Measurements from ENCODE around the gene SLFNL1.

SLFNL1 gene

DNA sequence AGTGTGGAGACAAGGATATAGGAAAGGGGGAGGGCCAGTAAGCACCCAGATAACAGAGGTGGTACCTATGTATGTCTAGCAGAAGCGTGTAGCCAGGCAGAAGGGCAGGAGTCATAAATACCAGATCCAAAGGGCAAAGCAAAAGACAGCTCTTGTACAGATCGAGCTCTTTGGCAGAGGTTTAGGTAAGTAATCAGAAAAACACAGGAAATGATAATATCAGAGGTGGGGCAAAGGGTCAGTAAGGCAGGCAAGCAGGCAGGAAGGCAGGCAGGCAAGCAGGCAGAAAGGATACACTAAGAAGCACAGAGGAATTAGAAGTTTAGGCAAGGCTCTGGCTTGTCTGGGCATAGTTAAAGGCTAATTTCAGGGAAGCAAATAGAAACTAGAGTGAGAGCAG lies 22.7 kb upstream of the SLFNL1 start:
- Histone ChIP-seq H2AFZ (ENCODE audit: low read length) (no peak overlapping the region), H3K27me3 (replicated peaks; ENCODE audit: insufficient read depth, low read length) (no peaks in the 10 kb centered on the region), H3F3A (ENCODE audit: insufficient read depth, low read length) (no peaks in the 10 kb centered on the region), H3K4me2 (ENCODE audit: low read depth, low read length) (no peak overlapping the region), H4K20me1 (ENCODE audit: insufficient read depth, low read length) (no peaks in the 10 kb centered on the region), H3K9me3 (replicated peaks; ENCODE audit: insufficient read depth, low read length) (no peaks in the 10 kb centered on the region), H3K36me3 (replicated peaks; ENCODE audit: insufficient read depth, low read length) (no peaks in the 10 kb centered on the region), H3K9me2 (replicated peaks; ENCODE audit: insufficient read depth, low read length) (no peaks in the 10 kb centered on the region), H3K4me3 (ENCODE audit: low read length) (no peak overlapping the region), H3K79me2 (ENCODE audit: low read length) (no peaks in the 10 kb centered on the region), H3K4me1 (ENCODE audit: low read length) (no peaks in the 10 kb centered on the region), H3K27ac (ENCODE audit: low read length) (no peak overlapping the region), H3K9ac (ENCODE audit: low read length) (no peak overlapping the region)
- TF ChIP-seq CTCF (IDR thresholded peaks at IDR 0.05; ENCODE audit: low read length) (no peak), EZH2phosphoT487 (IDR thresholded peaks at IDR 0.05; ENCODE audit: low read length) (no peak), EZH2 (optimal IDR thresholded peaks at IDR 0.05; ENCODE audit: low read depth, low read length) (no peak)
- no peak for DNase-seq

- Histone ChIP-seq H3K9me3 (replicated peaks; ENCODE audit: insufficient read depth, low read length) (no peaks in the 10 kb centered on the region), H4K20me1 (ENCODE audit: insufficient read depth, low read length) (no peaks in the 10 kb centered on the region), H3K4me3 (ENCODE audit: low read length) (no peak overlapping the region), H3K27ac (ENCODE audit: low read length) (no peak overlapping the region), H3K9ac (ENCODE audit: low read length) (no peak overlapping the region), H3K4me1 (ENCODE audit: low read length) (no peaks in the 10 kb centered on the region), H3K79me2 (ENCODE audit: low read length) (no peaks in the 10 kb centered on the region), H3K36me3 (replicated peaks; ENCODE audit: insufficient read depth, low read length) (no peaks in the 10 kb centered on the region; the same call in 1 of the 2 replicates), H2AFZ (ENCODE audit: low read length) (no peak overlapping the region), H3K9me2 (replicated peaks; ENCODE audit: insufficient read depth, low read length) (no peaks in the 10 kb centered on the region), H3K4me2 (ENCODE audit: low read depth, low read length) (no peak overlapping the region), H3F3A (ENCODE audit: insufficient read depth, low read length) (no peaks in the 10 kb centered on the region), H3K27me3 (replicated peaks; ENCODE audit: insufficient read depth, low read length) (no peaks in the 10 kb centered on the region)
- TF ChIP-seq CTCF (IDR thresholded peaks at IDR 0.05; ENCODE audit: low read length) = no peak
- TF ChIP-seq EZH2 (optimal IDR thresholded peaks at IDR 0.05; ENCODE audit: low read depth, low read length) = no peak
- no peak for TF ChIP-seq EZH2phosphoT487 (IDR thresholded peaks at IDR 0.05; ENCODE audit: low read length)
- DNase-seq = no peak
Measured at GRCh38 chr1:41041614-41042270, 20.2 kb upstream of the SLFNL1 start.

- no peaks in the 10 kb centered on the region for H3K9me3 ChIP-seq (replicated peaks; ENCODE audit: insufficient read depth, low read length)
- no peak overlapping the region for H3K9ac ChIP-seq (ENCODE audit: low read length)
- no peak for DNase-seq
- H3K4me3 ChIP-seq (ENCODE audit: low read length) = no peak overlapping the region
- no peaks in the 10 kb centered on the region for H4K20me1 ChIP-seq (ENCODE audit: insufficient read depth, low read length)
- H3K27ac ChIP-seq (ENCODE audit: low read length) = no peak overlapping the region
- no peak overlapping the region for H3K4me2 ChIP-seq (ENCODE audit: low read depth, low read length)
- H2AFZ ChIP-seq (ENCODE audit: low read length) = no peak overlapping the region
- H3K27me3 ChIP-seq (replicated peaks; ENCODE audit: insufficient read depth, low read length) = no peaks in the 10 kb centered on the region
- H3F3A ChIP-seq (ENCODE audit: insufficient read depth, low read length) = no peaks in the 10 kb centered on the region
- no peaks in the 10 kb centered on the region for H3K4me1 ChIP-seq (ENCODE audit: low read length)
- TF ChIP-seq EZH2 (optimal IDR thresholded peaks at IDR 0.05; ENCODE audit: low read depth, low read length) = no peak
- TF ChIP-seq CTCF (IDR thresholded peaks at IDR 0.05; ENCODE audit: low read length) = no peak
- no peaks in the 10 kb centered on the region; the same call in none of the 2 replicates for H3K36me3 ChIP-seq (replicated peaks; ENCODE audit: insufficient read depth, low read length)
- H3K79me2 ChIP-seq (ENCODE audit: low read length) = no peaks in the 10 kb centered on the region
- no peaks in the 10 kb centered on the region for H3K9me2 ChIP-seq (replicated peaks; ENCODE audit: insufficient read depth, low read length)
Measured at GRCh38 chr1:41038110-41038509, 16.6 kb upstream of the SLFNL1 start.
